HCT116 (cell line): ENCODE measurements around the gene IPO11.

Experiments
- ELF1 ChIP-seq: IDR thresholded peaks from 2 replicates; pipeline ENCODE4 v1.6.1; 2012; ENCODE audit warnings: low read depth, borderline replicate concordance
- EZH2 ChIP-seq: fragments of 200-600 bp; sonication (generic); IDR thresholded peaks from 2 replicates; pipeline ENCODE4 v1.6.1; 2017; ENCODE audit warnings: antibody characterized with exemption, mixed run types
- POLR2A ChIP-seq: IDR thresholded peaks from 2 replicates; pipeline ENCODE4 v1.7.0; 2011; ENCODE audit warnings: borderline replicate concordance; ENCODE audit not compliant: insufficient read depth, insufficient read length; ENCODE audit errors: extremely low read depth
- POLR2AphosphoS5 ChIP-seq: IDR thresholded peaks from 2 replicates; pipeline ENCODE4 v1.6.1; 2011; ENCODE audit warnings: mild to moderate bottlenecking, low read depth, low read length, moderate library complexity
- RAD21 ChIP-seq: IDR thresholded peaks from 2 replicates; pipeline ENCODE4 v1.6.1; 2012; ENCODE audit warnings: low read depth, mild to moderate bottlenecking
- TF ChIP-seq, protein P1 (sequence below), 3 experiments: fragments of 200-600 bp in 1 of 3; sonication (generic) in 1 of 3; IDR thresholded peaks in 2 of 3; conservative IDR thresholded peaks in 1 of 3; 2 replicates each; pipeline ENCODE4 v1.5.1; 2012 to 2017; ENCODE audit warnings: low read depth in 2 of 3, low read length in 2 of 3, antibody characterized with exemption in 1 of 3, borderline replicate concordance in 1 of 3, control low read depth in 1 of 3, mild to moderate bottlenecking in 1 of 3, mixed read lengths in 1 of 3, mixed run types in 1 of 3, moderate library complexity in 1 of 3; ENCODE audit not compliant: insufficient read depth in 1 of 3
- TF ChIP-seq, protein P2 (sequence below): IDR thresholded peaks from 2 replicates; pipeline ENCODE4 v1.6.1; 2012

DNA sequence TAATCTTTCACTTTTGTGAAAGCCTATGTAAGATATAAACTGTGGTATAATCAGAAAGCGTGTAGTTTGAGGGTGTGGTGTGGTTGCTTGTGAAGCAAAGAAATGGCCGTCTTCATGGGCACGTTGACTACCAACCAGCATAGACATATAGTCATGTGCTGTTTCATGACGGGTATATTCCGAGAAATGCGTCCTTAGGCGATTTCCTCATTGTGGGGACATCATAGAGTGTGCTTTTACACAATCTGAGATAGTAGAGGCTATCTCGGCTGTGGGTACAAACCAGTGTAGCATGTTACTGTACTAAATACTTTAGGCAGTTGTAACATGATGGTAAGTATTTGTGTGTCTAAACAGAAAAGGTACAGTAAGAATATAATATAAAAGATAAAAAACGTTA lies 86.4 kb downstream of the IPO11 start:
- TF ChIP-seq, protein P1, sequence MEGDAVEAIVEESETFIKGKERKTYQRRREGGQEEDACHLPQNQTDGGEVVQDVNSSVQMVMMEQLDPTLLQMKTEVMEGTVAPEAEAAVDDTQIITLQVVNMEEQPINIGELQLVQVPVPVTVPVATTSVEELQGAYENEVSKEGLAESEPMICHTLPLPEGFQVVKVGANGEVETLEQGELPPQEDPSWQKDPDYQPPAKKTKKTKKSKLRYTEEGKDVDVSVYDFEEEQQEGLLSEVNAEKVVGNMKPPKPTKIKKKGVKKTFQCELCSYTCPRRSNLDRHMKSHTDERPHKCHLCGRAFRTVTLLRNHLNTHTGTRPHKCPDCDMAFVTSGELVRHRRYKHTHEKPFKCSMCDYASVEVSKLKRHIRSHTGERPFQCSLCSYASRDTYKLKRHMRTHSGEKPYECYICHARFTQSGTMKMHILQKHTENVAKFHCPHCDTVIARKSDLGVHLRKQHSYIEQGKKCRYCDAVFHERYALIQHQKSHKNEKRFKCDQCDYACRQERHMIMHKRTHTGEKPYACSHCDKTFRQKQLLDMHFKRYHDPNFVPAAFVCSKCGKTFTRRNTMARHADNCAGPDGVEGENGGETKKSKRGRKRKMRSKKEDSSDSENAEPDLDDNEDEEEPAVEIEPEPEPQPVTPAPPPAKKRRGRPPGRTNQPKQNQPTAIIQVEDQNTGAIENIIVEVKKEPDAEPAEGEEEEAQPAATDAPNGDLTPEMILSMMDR (IDR thresholded peaks at IDR 0.05 in 2 of 3, conservative IDR thresholded peaks at IDR 0.05 in 1 of 3; ENCODE audit: borderline replicate concordance in 1 of 3, insufficient read depth in 1 of 3, low read depth in 2 of 3, low read length in 2 of 3), result no peak
- TF ChIP-seq POLR2A (no peak), EZH2 (no peak), ELF1 (no peak), RAD21 (no peak), POLR2AphosphoS5 (no peak)
- TF ChIP-seq, protein P2, sequence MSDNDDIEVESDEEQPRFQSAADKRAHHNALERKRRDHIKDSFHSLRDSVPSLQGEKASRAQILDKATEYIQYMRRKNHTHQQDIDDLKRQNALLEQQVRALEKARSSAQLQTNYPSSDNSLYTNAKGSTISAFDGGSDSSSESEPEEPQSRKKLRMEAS, result no peak
